Measurements from ENCODE around the gene EFL1. TPM values are rescaled to one million over a fixed set of nuclear protein-coding genes. Genes with fewer than 3 reads are reported as not detected.

The EFL1 gene
- polyA plus RNA-seq, 1 of the 3 experiments (the other 2 are of a cell fraction): 12.3 TPM

DNA sequence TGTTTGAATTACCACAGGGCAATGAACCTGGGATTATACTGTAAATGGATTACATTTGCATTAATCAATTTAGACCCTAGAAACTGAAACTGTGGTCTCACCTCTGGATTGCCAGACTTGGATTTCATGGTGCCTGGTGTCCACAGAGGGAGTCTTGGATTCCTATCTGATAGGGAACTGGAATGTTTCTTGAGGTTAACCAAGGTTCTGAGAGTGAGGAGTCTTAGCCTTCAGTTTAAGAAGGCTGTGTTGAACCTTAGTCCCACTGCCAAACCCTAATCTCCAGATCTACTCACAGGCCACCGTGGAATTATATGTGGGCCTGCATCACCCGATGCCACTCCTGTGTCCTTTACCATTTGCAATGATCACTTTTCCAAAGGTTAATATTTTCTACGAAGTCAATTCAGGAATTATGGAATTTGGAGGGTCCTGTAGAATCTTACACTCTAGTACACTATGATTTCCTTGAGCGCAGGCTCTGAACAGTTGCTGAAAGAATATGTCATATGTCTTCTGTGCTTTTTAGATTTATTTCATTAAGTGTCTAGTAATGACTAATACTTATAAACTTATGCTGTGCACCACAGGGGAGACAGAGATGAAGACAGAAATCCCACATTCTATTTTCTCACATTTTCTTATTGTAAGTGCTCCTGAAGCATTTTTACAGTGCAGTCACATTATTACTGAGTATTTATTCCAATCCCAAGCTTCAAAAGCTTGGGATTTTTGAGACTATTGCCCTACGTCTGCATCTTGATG lies 87.9 kb downstream of the EFL1 start:
- H3K4me3 ChIP-seq (ENCODE audit: low read depth in 2 of 2, low read length in 1 of 2): no peak overlapping the region
- peaks cover 7 to 15% of the 10 kb centered on the region in 2 experiments for H3K4me1 ChIP-seq (ENCODE audit: control insufficient read depth in 1 of 2, insufficient read depth in 2 of 2, low read depth in 1 of 2, low read length in 1 of 2)
- peaks cover 27% of the 10 kb centered on the region for H3F3A ChIP-seq (replicated peaks; ENCODE audit: insufficient read depth)
- H3K27me3 ChIP-seq (ENCODE audit: insufficient read depth): no peaks in the 10 kb centered on the region
- DNase-seq: no peak
- H3K79me2 ChIP-seq (ENCODE audit: insufficient read depth): peaks cover 26% of the 10 kb centered on the region; the same call in 1 of the 2 replicates
- peaks cover 0 to 1% of the 10 kb centered on the region in 2 experiments for H3K36me3 ChIP-seq (replicated peaks in 1 of 2; ENCODE audit: control insufficient read depth in 1 of 2, insufficient read depth in 2 of 2, low read length in 1 of 2)
- no peak overlapping the region; the same call in 1 of the 2 replicates for H3K4me2 ChIP-seq
- H3K9ac ChIP-seq: no peak overlapping the region
- H3K9me3 ChIP-seq: no peaks in the 10 kb centered on the region
- POLR2A ChIA-PET: no interaction called here
- WGBS (ENCODE audit: low lambda C conversion rate): 89% methylated on average over 5 of the region's 5 CpGs
- CTCF ChIA-PET: interaction anchor here (1.7 kb wide), 1 partner anchor 132 kb away, joined by 5 read pairs; no protein-coding TSS in a partner anchor
- TF ChIP-seq MXI1 (IDR thresholded peaks at IDR 0.05; ENCODE audit: low read depth, low read length) (no peak), MEF2A (IDR thresholded peaks at IDR 0.05; ENCODE audit: borderline replicate concordance, low read depth) (no peak), EZH2phosphoT487 (IDR thresholded peaks at IDR 0.05; ENCODE audit: borderline replicate concordance, low read depth) (no peak), TEAD4 (IDR thresholded peaks at IDR 0.05; ENCODE audit: borderline replicate concordance, insufficient read depth) (no peak), SMC3 (IDR thresholded peaks at IDR 0.05; ENCODE audit: low read depth, low read length) (no peak), GABPA (IDR thresholded peaks at IDR 0.05; ENCODE audit: low read depth) (no peak), RCOR1 (IDR thresholded peaks at IDR 0.05; ENCODE audit: low read length) (no peak), FOXM1 (IDR thresholded peaks at IDR 0.05; ENCODE audit: low read depth) (no peak), EP300 (IDR thresholded peaks at IDR 0.05; ENCODE audit: borderline replicate concordance in 1 of 2, low read depth in 1 of 2, low read length in 1 of 2) (no peak), SIN3A (IDR thresholded peaks at IDR 0.05; ENCODE audit: borderline replicate concordance, low read depth, low read length) (no peak)
- TF ChIP-seq, protein P1, sequence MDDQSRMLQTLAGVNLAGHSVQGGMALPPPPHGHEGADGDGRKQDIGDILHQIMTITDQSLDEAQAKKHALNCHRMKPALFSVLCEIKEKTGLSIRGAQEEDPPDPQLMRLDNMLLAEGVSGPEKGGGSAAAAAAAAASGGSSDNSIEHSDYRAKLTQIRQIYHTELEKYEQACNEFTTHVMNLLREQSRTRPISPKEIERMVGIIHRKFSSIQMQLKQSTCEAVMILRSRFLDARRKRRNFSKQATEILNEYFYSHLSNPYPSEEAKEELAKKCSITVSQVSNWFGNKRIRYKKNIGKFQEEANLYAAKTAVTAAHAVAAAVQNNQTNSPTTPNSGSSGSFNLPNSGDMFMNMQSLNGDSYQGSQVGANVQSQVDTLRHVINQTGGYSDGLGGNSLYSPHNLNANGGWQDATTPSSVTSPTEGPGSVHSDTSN (IDR thresholded peaks at IDR 0.05): no peak
- TF ChIP-seq, protein P2, sequence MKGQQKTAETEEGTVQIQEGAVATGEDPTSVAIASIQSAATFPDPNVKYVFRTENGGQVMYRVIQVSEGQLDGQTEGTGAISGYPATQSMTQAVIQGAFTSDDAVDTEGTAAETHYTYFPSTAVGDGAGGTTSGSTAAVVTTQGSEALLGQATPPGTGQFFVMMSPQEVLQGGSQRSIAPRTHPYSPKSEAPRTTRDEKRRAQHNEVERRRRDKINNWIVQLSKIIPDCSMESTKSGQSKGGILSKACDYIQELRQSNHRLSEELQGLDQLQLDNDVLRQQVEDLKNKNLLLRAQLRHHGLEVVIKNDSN (IDR thresholded peaks at IDR 0.05; ENCODE audit: borderline replicate concordance, low read depth): no peak
- TF ChIP-seq, protein P3, sequence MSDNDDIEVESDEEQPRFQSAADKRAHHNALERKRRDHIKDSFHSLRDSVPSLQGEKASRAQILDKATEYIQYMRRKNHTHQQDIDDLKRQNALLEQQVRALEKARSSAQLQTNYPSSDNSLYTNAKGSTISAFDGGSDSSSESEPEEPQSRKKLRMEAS (IDR thresholded peaks at IDR 0.05; ENCODE audit: low read depth): no peak
- TF ChIP-seq, protein P4, sequence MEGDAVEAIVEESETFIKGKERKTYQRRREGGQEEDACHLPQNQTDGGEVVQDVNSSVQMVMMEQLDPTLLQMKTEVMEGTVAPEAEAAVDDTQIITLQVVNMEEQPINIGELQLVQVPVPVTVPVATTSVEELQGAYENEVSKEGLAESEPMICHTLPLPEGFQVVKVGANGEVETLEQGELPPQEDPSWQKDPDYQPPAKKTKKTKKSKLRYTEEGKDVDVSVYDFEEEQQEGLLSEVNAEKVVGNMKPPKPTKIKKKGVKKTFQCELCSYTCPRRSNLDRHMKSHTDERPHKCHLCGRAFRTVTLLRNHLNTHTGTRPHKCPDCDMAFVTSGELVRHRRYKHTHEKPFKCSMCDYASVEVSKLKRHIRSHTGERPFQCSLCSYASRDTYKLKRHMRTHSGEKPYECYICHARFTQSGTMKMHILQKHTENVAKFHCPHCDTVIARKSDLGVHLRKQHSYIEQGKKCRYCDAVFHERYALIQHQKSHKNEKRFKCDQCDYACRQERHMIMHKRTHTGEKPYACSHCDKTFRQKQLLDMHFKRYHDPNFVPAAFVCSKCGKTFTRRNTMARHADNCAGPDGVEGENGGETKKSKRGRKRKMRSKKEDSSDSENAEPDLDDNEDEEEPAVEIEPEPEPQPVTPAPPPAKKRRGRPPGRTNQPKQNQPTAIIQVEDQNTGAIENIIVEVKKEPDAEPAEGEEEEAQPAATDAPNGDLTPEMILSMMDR (IDR thresholded peaks at IDR 0.05): no peak
- no peaks in the 10 kb centered on the region for H3K9me2 ChIP-seq
- H3K27ac ChIP-seq (ENCODE audit: low read depth in 2 of 2, low read length in 1 of 2): peak overlapping the region; percentile 16 to 24; a peak in 2 of 4 replicates
- no peak overlapping the region for H2AFZ ChIP-seq (ENCODE audit: low read depth)
- no peaks in the 10 kb centered on the region for H4K20me1 ChIP-seq (ENCODE audit: insufficient read depth)
